ENCODE data around the gene SMPD1. TPM values are rescaled to one million over a fixed set of nuclear protein-coding genes. Genes with fewer than 3 reads are reported as not detected.

SMPD1 gene
- total and polyA plus RNA-seq, 2 experiments from 2014 or later, result 0.76 to 0.97 TPM

DNA sequence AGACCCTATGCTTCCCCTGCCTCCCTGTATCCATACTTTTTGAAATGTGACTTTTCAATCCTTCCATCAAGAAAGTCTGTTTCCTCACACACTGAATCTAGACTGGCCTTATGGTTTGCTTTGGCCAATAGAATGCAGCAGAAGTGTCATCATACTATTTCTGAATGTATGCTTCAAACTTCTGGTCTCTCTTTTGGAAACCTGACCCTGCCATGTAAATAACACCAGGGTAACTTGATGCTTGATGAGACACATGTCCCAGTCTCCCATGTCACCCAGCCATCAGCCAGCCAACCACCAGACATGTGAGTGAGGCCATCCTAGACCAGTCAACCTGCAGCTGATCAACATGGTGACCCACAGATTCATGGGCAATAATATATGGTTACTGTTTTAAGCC lies 40.2 kb upstream of the SMPD1 start:
- no peaks in the 10 kb centered on the region for H3K79me2 ChIP-seq (replicated peaks; ENCODE audit: insufficient read depth)

DNA sequence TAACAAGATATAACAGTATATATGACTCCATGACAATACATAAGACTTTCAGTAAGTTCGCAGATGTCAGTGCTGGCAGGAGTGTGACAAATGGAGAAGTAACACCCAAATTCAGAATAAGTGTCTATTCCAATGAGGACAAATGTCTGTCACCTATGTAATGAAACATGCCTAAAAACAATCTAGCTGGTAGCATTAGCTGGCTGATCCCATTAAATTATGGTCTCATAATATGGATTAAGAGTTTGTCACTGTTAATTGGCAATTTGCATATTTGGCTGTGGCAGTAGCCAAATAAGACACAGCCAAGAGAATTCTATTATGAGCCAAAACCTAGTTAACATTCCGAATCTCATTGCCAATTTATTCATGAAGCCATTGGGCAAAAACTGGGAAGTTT lies 39.8 kb upstream of the SMPD1 start:
- no peaks in the 10 kb centered on the region for H3K27me3 ChIP-seq (ENCODE audit: insufficient read depth)
- H3K27me3 Mint-ChIP-seq (ENCODE audit: insufficient read depth, low read depth, poor library complexity), result peaks cover 6% of the 10 kb centered on the region
- no peaks in the 10 kb centered on the region for H3K79me2 ChIP-seq (replicated peaks; ENCODE audit: insufficient read depth)
- H3K4me1 Mint-ChIP-seq, result peaks cover 12% of the 10 kb centered on the region
- H4K20me1 ChIP-seq (replicated peaks; ENCODE audit: insufficient read depth), result no peaks in the 10 kb centered on the region
- H3F3A ChIP-seq (replicated peaks; ENCODE audit: low read depth), result no peaks in the 10 kb centered on the region
- no peak overlapping the region for H2AFZ ChIP-seq
- H3K4me3 ChIP-seq, result no peak overlapping the region
- H3K36me3 Mint-ChIP-seq (ENCODE audit: low read depth), result peaks cover 6% of the 10 kb centered on the region
- H3K9me2 ChIP-seq (ENCODE audit: insufficient read depth), result peaks cover 6% of the 10 kb centered on the region; the same call in 1 of the 2 replicates
- DNase-seq (ENCODE audit: low spot score), result no peak
- H3K36me3 ChIP-seq (ENCODE audit: insufficient read depth), result no peaks in the 10 kb centered on the region
- H3K27ac ChIP-seq (ENCODE audit: low read depth), result no peak overlapping the region
- H3K4me2 ChIP-seq, result no peak overlapping the region
- peaks cover 10% of the 10 kb centered on the region for H3K9me3 Mint-ChIP-seq
- TF ChIP-seq ZNF331 (CRISPR knock-in tag; IDR thresholded peaks at IDR 0.05; ENCODE audit: low read depth), result no peak
- TF ChIP-seq CREB1 (CRISPR knock-in tag; IDR thresholded peaks at IDR 0.05; ENCODE audit: low read depth), result no peak
- TF ChIP-seq STAT1 (IDR thresholded peaks at IDR 0.05; ENCODE audit: unreplicated experiment), result no peak
- no peak for TF ChIP-seq EZH2 (IDR thresholded peaks at IDR 0.05; ENCODE audit: low read depth, unreplicated experiment)
- TF ChIP-seq, protein P1, sequence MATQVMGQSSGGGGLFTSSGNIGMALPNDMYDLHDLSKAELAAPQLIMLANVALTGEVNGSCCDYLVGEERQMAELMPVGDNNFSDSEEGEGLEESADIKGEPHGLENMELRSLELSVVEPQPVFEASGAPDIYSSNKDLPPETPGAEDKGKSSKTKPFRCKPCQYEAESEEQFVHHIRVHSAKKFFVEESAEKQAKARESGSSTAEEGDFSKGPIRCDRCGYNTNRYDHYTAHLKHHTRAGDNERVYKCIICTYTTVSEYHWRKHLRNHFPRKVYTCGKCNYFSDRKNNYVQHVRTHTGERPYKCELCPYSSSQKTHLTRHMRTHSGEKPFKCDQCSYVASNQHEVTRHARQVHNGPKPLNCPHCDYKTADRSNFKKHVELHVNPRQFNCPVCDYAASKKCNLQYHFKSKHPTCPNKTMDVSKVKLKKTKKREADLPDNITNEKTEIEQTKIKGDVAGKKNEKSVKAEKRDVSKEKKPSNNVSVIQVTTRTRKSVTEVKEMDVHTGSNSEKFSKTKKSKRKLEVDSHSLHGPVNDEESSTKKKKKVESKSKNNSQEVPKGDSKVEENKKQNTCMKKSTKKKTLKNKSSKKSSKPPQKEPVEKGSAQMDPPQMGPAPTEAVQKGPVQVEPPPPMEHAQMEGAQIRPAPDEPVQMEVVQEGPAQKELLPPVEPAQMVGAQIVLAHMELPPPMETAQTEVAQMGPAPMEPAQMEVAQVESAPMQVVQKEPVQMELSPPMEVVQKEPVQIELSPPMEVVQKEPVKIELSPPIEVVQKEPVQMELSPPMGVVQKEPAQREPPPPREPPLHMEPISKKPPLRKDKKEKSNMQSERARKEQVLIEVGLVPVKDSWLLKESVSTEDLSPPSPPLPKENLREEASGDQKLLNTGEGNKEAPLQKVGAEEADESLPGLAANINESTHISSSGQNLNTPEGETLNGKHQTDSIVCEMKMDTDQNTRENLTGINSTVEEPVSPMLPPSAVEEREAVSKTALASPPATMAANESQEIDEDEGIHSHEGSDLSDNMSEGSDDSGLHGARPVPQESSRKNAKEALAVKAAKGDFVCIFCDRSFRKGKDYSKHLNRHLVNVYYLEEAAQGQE (IDR thresholded peaks at IDR 0.05; ENCODE audit: unreplicated experiment), result no peak
- TF ChIP-seq POLR2AphosphoS5 (IDR thresholded peaks at IDR 0.05; ENCODE audit: low read depth), result no peak
- no peak for TF ChIP-seq JUNB (IDR thresholded peaks at IDR 0.05; ENCODE audit: unreplicated experiment)
- no peak for TF ChIP-seq ZNF114 (CRISPR knock-in tag; IDR thresholded peaks at IDR 0.05)
- TF ChIP-seq EZH2phosphoT487 (IDR thresholded peaks at IDR 0.05; ENCODE audit: unreplicated experiment), result no peak
- no peaks in the 10 kb centered on the region for H3K4me1 ChIP-seq (ENCODE audit: insufficient read depth)
- no peak for ATAC-seq
- H3K27ac Mint-ChIP-seq, result no peak overlapping the region
- H3K4me3 Mint-ChIP-seq, result no peak overlapping the region

More for the DNA sequence above, 40.2 kb upstream of the SMPD1 start:
- Histone ChIP-seq H3K27me3 (ENCODE audit: insufficient read depth) (no peaks in the 10 kb centered on the region), H3K36me3 (ENCODE audit: insufficient read depth) (no peaks in the 10 kb centered on the region), H2AFZ (no peak overlapping the region), H3K4me3 (no peak overlapping the region), H3F3A (replicated peaks; ENCODE audit: low read depth) (no peaks in the 10 kb centered on the region), H3K27ac (ENCODE audit: low read depth) (no peak overlapping the region), H3K4me2 (no peak overlapping the region), H3K4me1 (ENCODE audit: insufficient read depth) (no peaks in the 10 kb centered on the region), H3K9me2 (ENCODE audit: insufficient read depth) (peaks cover 6% of the 10 kb centered on the region; the same call in 1 of the 2 replicates), H4K20me1 (replicated peaks; ENCODE audit: insufficient read depth) (no peaks in the 10 kb centered on the region)
- H3K4me3 Mint-ChIP-seq, result no peak overlapping the region
- peaks cover 12% of the 10 kb centered on the region for H3K4me1 Mint-ChIP-seq
- no peak for ATAC-seq
- H3K36me3 Mint-ChIP-seq (ENCODE audit: low read depth), result peaks cover 6% of the 10 kb centered on the region
- H3K27me3 Mint-ChIP-seq (ENCODE audit: insufficient read depth, low read depth, poor library complexity), result peaks cover 6% of the 10 kb centered on the region
- DNase-seq (ENCODE audit: low spot score), result no peak
- TF ChIP-seq, protein P2, sequence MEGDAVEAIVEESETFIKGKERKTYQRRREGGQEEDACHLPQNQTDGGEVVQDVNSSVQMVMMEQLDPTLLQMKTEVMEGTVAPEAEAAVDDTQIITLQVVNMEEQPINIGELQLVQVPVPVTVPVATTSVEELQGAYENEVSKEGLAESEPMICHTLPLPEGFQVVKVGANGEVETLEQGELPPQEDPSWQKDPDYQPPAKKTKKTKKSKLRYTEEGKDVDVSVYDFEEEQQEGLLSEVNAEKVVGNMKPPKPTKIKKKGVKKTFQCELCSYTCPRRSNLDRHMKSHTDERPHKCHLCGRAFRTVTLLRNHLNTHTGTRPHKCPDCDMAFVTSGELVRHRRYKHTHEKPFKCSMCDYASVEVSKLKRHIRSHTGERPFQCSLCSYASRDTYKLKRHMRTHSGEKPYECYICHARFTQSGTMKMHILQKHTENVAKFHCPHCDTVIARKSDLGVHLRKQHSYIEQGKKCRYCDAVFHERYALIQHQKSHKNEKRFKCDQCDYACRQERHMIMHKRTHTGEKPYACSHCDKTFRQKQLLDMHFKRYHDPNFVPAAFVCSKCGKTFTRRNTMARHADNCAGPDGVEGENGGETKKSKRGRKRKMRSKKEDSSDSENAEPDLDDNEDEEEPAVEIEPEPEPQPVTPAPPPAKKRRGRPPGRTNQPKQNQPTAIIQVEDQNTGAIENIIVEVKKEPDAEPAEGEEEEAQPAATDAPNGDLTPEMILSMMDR (conservative IDR thresholded peaks at IDR 0.05; ENCODE audit: low read depth in 2 of 2), result no peak
- TF ChIP-seq, protein P3, sequence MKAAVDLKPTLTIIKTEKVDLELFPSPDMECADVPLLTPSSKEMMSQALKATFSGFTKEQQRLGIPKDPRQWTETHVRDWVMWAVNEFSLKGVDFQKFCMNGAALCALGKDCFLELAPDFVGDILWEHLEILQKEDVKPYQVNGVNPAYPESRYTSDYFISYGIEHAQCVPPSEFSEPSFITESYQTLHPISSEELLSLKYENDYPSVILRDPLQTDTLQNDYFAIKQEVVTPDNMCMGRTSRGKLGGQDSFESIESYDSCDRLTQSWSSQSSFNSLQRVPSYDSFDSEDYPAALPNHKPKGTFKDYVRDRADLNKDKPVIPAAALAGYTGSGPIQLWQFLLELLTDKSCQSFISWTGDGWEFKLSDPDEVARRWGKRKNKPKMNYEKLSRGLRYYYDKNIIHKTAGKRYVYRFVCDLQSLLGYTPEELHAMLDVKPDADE (IDR thresholded peaks at IDR 0.05), result no peak
- H3K9me3 Mint-ChIP-seq, result peaks cover 10% of the 10 kb centered on the region
- H3K27ac Mint-ChIP-seq, result no peak overlapping the region

All from GM23338 (cell line).